Ishikawa (cell line): Measurements from ENCODE around the gene OR1J1.

Experiments used
- CEBPB ChIP-seq: IDR thresholded peaks from 2 replicates; pipeline ENCODE4 v1.6.1; 2012
- CREB1 ChIP-seq: IDR thresholded peaks from 2 replicates; pipeline ENCODE4 v1.6.1; 2012; ENCODE audit warnings: low read depth
- EGR1 ChIP-seq: IDR thresholded peaks from 2 replicates; pipeline ENCODE4 v1.6.1; 2012
- EP300 ChIP-seq: IDR thresholded peaks from 2 replicates; pipeline ENCODE4 v1.6.1; 2012; ENCODE audit warnings: borderline replicate concordance
- FOXM1 ChIP-seq: IDR thresholded peaks from 2 replicates; pipeline ENCODE4 v1.6.1; 2012; ENCODE audit warnings: low read depth, borderline replicate concordance
- NFIC ChIP-seq: IDR thresholded peaks from 2 replicates; pipeline ENCODE4 v1.6.1; 2012
- RAD21 ChIP-seq: IDR thresholded peaks from 2 replicates; pipeline ENCODE4 v1.6.1; 2012; ENCODE audit warnings: low read depth
- TAF1 ChIP-seq: IDR thresholded peaks from 2 replicates; pipeline ENCODE4 v1.6.1; 2012; ENCODE audit warnings: low read depth, mild to moderate bottlenecking
- TCF12 ChIP-seq: IDR thresholded peaks from 2 replicates; pipeline ENCODE4 v1.6.1; 2012; ENCODE audit warnings: low read depth
- YY1 ChIP-seq: IDR thresholded peaks from 2 replicates; pipeline ENCODE4 v1.6.1; 2012; ENCODE audit warnings: low read depth
- ZBTB7A ChIP-seq: IDR thresholded peaks from 2 replicates; pipeline ENCODE4 v1.6.1; 2012; ENCODE audit warnings: low read depth
- TF ChIP-seq, protein P1 (sequence below): IDR thresholded peaks from 2 replicates; pipeline ENCODE4 v1.6.1; 2012; ENCODE audit warnings: low read depth, mild to moderate bottlenecking
- TF ChIP-seq, protein P2 (sequence below): IDR thresholded peaks from 2 replicates; pipeline ENCODE4 v1.6.1; 2012
- TF ChIP-seq, protein P3 (sequence below): IDR thresholded peaks from 2 replicates; pipeline ENCODE4 v1.6.1; 2012

DNA sequence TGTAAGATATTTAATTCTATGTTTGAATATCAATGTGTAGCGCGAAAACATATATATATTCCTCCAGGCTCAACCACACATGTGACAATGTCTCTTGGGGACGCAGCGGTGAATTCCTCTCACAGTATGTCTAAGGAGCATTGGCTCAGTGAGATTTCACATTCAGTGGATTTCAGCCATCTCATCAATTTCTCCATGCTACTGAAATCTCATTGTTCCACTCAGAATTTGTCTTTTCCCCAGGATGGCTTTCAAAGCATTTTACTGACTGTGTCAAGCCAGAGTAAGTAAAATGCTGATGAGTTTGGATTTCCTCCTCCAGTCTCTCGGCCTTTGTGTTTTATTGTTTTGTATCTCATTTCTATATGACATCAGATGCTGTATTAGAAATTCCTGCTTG is 1.3 kb upstream of the OR1J1 start:
- TF ChIP-seq EGR1 (no peak), EP300 (no peak), CEBPB (no peak), FOXM1 (no peak), TAF1 (no peak), RAD21 (no peak), YY1 (no peak), NFIC (no peak), CREB1 (no peak), TCF12 (no peak), ZBTB7A (no peak)
- TF ChIP-seq, protein P1, sequence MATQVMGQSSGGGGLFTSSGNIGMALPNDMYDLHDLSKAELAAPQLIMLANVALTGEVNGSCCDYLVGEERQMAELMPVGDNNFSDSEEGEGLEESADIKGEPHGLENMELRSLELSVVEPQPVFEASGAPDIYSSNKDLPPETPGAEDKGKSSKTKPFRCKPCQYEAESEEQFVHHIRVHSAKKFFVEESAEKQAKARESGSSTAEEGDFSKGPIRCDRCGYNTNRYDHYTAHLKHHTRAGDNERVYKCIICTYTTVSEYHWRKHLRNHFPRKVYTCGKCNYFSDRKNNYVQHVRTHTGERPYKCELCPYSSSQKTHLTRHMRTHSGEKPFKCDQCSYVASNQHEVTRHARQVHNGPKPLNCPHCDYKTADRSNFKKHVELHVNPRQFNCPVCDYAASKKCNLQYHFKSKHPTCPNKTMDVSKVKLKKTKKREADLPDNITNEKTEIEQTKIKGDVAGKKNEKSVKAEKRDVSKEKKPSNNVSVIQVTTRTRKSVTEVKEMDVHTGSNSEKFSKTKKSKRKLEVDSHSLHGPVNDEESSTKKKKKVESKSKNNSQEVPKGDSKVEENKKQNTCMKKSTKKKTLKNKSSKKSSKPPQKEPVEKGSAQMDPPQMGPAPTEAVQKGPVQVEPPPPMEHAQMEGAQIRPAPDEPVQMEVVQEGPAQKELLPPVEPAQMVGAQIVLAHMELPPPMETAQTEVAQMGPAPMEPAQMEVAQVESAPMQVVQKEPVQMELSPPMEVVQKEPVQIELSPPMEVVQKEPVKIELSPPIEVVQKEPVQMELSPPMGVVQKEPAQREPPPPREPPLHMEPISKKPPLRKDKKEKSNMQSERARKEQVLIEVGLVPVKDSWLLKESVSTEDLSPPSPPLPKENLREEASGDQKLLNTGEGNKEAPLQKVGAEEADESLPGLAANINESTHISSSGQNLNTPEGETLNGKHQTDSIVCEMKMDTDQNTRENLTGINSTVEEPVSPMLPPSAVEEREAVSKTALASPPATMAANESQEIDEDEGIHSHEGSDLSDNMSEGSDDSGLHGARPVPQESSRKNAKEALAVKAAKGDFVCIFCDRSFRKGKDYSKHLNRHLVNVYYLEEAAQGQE: no peak
- TF ChIP-seq, protein P2, sequence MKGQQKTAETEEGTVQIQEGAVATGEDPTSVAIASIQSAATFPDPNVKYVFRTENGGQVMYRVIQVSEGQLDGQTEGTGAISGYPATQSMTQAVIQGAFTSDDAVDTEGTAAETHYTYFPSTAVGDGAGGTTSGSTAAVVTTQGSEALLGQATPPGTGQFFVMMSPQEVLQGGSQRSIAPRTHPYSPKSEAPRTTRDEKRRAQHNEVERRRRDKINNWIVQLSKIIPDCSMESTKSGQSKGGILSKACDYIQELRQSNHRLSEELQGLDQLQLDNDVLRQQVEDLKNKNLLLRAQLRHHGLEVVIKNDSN: no peak
- TF ChIP-seq, protein P3, sequence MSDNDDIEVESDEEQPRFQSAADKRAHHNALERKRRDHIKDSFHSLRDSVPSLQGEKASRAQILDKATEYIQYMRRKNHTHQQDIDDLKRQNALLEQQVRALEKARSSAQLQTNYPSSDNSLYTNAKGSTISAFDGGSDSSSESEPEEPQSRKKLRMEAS: no peak
